GM10847 (cell line): ENCODE measurements around the gene ETS1.

Source experiments
- POLR2A ChIP-seq: IDR thresholded peaks from 2 replicates; pipeline ENCODE4 v1.6.1; 2011; ENCODE audit not compliant: insufficient read length; ENCODE audit errors: extremely low read depth

ETS1 gene

GRCh38 chr11:128491195-128491936 lies 96.0 kb downstream of the ETS1 start:
- TF ChIP-seq POLR2A: no peak

GRCh38 chr11:128490092-128490491 lies 97.3 kb downstream of the ETS1 start:
- no peak for TF ChIP-seq POLR2A

GRCh38 chr11:128488471-128488870 lies 98.9 kb downstream of the ETS1 start:
- TF ChIP-seq POLR2A: no peak

GRCh38 chr11:128487978-128488377 lies 99.4 kb downstream of the ETS1 start:
- no peak for TF ChIP-seq POLR2A

GRCh38 chr11:128484172-128484571 lies 103.2 kb downstream of the ETS1 start:
- TF ChIP-seq POLR2A: no peak

GRCh38 chr11:128483211-128483788 lies 104.1 kb downstream of the ETS1 start:
- no peak for TF ChIP-seq POLR2A

- no peak for TF ChIP-seq POLR2A
These were observed 104.7 kb downstream of the ETS1 start for GRCh38 chr11:128482512-128483191.

- no peak for TF ChIP-seq POLR2A
These were observed 105.3 kb downstream of the ETS1 start for GRCh38 chr11:128482092-128482491.

GRCh38 chr11:128481135-128481534 lies 106.2 kb downstream of the ETS1 start:
- no peak for TF ChIP-seq POLR2A

GRCh38 chr11:128480665-128481064 lies 106.7 kb downstream of the ETS1 start:
- no peak for TF ChIP-seq POLR2A

GRCh38 chr11:128480066-128480465 lies 107.3 kb downstream of the ETS1 start:
- no peak for TF ChIP-seq POLR2A

- no peak for TF ChIP-seq POLR2A
These were observed 108.2 kb downstream of the ETS1 start for GRCh38 chr11:128479144-128479543.

GRCh38 chr11:128478305-128478704 lies 109.1 kb downstream of the ETS1 start:
- no peak for TF ChIP-seq POLR2A

- no peak for TF ChIP-seq POLR2A
These were observed 109.5 kb downstream of the ETS1 start for GRCh38 chr11:128477811-128478210.

- TF ChIP-seq POLR2A: no peak
These were observed 110.1 kb downstream of the ETS1 start for GRCh38 chr11:128477278-128477677.

GRCh38 chr11:128476729-128477128 lies 110.6 kb downstream of the ETS1 start:
- no peak for TF ChIP-seq POLR2A
